Loucy (cell line): Measurements from ENCODE around the gene TBC1D2B.

Source experiments
- CTCF ChIP-seq: fragments of 200-600 bp; sonication (generic); conservative IDR thresholded peaks from 2 replicates; pipeline ENCODE4 v1.5.1; 2014; ENCODE audit warnings: mild to moderate bottlenecking, antibody characterized with exemption, low read length
- EZH2phosphoT487 ChIP-seq: fragments of 200-600 bp; IDR thresholded peaks from 2 replicates; pipeline ENCODE4 v1.6.1; 2018; ENCODE audit warnings: antibody characterized with exemption, mild to moderate bottlenecking, moderate library complexity, borderline replicate concordance

GRCh38 chr15:78104566-78105475, 27.3 kb upstream of the TBC1D2B start:
- TF ChIP-seq CTCF (no peak), EZH2phosphoT487 (no peak)
